Uterus (tissue), 4 donors: ENCODE results near the gene STOM. TPM values are rescaled to one million over a fixed set of nuclear protein-coding genes. Genes with fewer than 3 reads are reported as not detected.

ENCODE experiments used
- DNase-seq, 2 donors: peaks; one replicate each; pipeline ENCODE4 v3.0.0-alpha.2; 2019 to 2020
- H3K27ac ChIP-seq, 2 donors: fragments of 200-600 bp; sonication (generic); 1 replicate in 1 of 2; 2 replicates in 1 of 2; pipeline ENCODE4 v1.5.1; 2016 to 2018
- H3K27me3 ChIP-seq, 2 donors: fragments of 200-600 bp; sonication (generic); one replicate each; pipeline ENCODE4 v1.5.1; 2018 to 2019; ENCODE audit warnings: control low read depth in 1 of 2
- H3K36me3 ChIP-seq, 2 donors: fragments of 200-600 bp; sonication (generic); one replicate each; pipeline ENCODE4 v1.5.1; 2019; ENCODE audit warnings: control low read depth in 1 of 2
- H3K4me1 ChIP-seq, 2 donors: fragments of 200-600 bp; sonication (generic); one replicate each; pipeline ENCODE4 v1.5.1; 2018 to 2019; ENCODE audit warnings: control low read depth in 1 of 2
- H3K4me3 ChIP-seq, 2 donors: fragments of 200-600 bp; sonication (generic); 1 replicate in 1 of 2; 2 replicates in 1 of 2; pipeline ENCODE4 v1.5.1; 2018 to 2019; ENCODE audit warnings: mild to moderate bottlenecking in 1 of 2
- H3K9me3 ChIP-seq, 2 donors: fragments of 200-600 bp; sonication (generic); one replicate each; pipeline ENCODE4 v1.5.1; 2019; ENCODE audit warnings: control low read depth in 1 of 2
- POLR2A ChIP-seq, 2 donors: fragments of 450-650 bp; IDR thresholded peaks; one replicate each; pipeline ENCODE4 v1.6.1; 2016; ENCODE audit warnings: antibody characterized with exemption in 2 of 2, mild to moderate bottlenecking in 1 of 2, moderate library complexity in 1 of 2
- intact Hi-C: fragments of 100-400 bp; cut with DNase I; formaldehyde crosslinking; loops from one replicate; pipeline ENCODE4 v1.15.1; 2023; ENCODE audit warnings: low total_unique reads
- total RNA-seq, 4 donors: library from RNA; depleted of rRNA in 3 of 4; stranded (reverse); fragments of >200 nt in 3 of 4; gene quantifications; one replicate each; pipeline versions ENCODE4 v1.1.0 to v1.2.4, GENCODE V29; 2014 to 2023
- TF ChIP-seq, protein P1 (sequence below), 4 experiments: fragments of 200-600 bp in 2 of 4; fragments of 450-650 bp in 2 of 4; sonication (generic) in 2 of 4; IDR thresholded peaks; one replicate each; pipeline ENCODE4 v1.5.1; 2016 to 2019; ENCODE audit warnings: antibody characterized with exemption in 4 of 4, mild to moderate bottlenecking in 2 of 4, moderate library complexity in 1 of 4
- donor health status: DM: yes; HTN: yes; CAD: no.

The STOM gene
- total RNA-seq, 4 donors from 2014 or later: 143 to 299 (median 158) TPM

DNA sequence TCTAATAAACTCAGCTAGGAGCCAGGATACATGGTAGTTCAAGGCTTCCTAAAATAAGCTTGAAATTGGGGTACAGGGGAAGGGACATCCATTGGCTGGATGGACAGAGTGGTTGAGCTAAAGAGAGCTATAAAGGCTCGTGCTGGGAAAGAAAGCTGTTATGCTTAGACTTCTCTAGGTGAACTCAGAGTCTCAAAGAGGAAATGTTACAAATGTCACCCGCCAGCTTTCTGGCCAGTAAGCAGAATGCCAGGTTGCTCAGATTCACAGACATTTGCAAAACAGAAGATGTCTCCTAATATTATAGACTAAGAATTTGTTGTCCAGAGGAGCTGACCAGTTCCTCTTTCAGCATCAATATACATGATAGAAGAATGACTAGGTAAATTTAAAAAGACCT, 30.6 kb downstream of the STOM start:
- Histone ChIP-seq H3K9me3 (no peaks in the 10 kb centered on the region), H3K27ac (peak overlapping the region in 1 of 2 donors; percentile 23), H3K27me3 (no peaks in the 10 kb centered on the region), H3K36me3 (no peaks in the 10 kb centered on the region), H3K4me3 (no peak overlapping the region), H3K4me1 (no peaks in the 10 kb centered on the region)
- no peak for TF ChIP-seq POLR2A (IDR thresholded peaks at IDR 0.05)
- TF ChIP-seq, protein P1, sequence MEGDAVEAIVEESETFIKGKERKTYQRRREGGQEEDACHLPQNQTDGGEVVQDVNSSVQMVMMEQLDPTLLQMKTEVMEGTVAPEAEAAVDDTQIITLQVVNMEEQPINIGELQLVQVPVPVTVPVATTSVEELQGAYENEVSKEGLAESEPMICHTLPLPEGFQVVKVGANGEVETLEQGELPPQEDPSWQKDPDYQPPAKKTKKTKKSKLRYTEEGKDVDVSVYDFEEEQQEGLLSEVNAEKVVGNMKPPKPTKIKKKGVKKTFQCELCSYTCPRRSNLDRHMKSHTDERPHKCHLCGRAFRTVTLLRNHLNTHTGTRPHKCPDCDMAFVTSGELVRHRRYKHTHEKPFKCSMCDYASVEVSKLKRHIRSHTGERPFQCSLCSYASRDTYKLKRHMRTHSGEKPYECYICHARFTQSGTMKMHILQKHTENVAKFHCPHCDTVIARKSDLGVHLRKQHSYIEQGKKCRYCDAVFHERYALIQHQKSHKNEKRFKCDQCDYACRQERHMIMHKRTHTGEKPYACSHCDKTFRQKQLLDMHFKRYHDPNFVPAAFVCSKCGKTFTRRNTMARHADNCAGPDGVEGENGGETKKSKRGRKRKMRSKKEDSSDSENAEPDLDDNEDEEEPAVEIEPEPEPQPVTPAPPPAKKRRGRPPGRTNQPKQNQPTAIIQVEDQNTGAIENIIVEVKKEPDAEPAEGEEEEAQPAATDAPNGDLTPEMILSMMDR (IDR thresholded peaks at IDR 0.05): no peak
- intact Hi-C loops: no loop called here
- DNase-seq: no peak

DNA sequence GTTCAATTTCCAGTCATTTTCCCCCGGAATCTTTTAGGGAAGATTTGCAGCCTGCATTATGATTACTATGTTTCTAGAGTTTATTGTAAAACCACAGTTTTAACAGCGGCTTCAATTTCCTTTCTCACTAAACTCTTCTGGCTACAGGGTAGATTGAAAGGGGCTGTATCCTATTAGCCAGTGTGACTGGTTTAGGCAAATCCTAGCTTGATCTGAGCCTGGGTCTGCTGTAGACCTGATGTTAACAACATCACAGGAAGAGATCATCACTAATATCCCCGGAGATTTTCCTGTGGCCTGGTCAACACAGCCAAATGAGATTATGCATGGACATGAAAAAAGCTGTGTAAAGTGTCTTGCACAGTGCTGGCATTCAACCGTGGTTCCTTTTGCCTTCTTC, 33.4 kb downstream of the STOM start:
- no peak for TF ChIP-seq POLR2A (IDR thresholded peaks at IDR 0.05)
- TF ChIP-seq, protein P1 (IDR thresholded peaks at IDR 0.05): no peak
- H3K4me1 ChIP-seq: no peaks in the 10 kb centered on the region
- peak overlapping the region in 1 of 2 donors; percentile 42 for H3K27ac ChIP-seq
- no peaks in the 10 kb centered on the region for H3K27me3 ChIP-seq
- no peak for DNase-seq
- intact Hi-C loops: no loop called here
- no peaks in the 10 kb centered on the region for H3K9me3 ChIP-seq
- no peak overlapping the region for H3K4me3 ChIP-seq
- no peaks in the 10 kb centered on the region for H3K36me3 ChIP-seq

DNA sequence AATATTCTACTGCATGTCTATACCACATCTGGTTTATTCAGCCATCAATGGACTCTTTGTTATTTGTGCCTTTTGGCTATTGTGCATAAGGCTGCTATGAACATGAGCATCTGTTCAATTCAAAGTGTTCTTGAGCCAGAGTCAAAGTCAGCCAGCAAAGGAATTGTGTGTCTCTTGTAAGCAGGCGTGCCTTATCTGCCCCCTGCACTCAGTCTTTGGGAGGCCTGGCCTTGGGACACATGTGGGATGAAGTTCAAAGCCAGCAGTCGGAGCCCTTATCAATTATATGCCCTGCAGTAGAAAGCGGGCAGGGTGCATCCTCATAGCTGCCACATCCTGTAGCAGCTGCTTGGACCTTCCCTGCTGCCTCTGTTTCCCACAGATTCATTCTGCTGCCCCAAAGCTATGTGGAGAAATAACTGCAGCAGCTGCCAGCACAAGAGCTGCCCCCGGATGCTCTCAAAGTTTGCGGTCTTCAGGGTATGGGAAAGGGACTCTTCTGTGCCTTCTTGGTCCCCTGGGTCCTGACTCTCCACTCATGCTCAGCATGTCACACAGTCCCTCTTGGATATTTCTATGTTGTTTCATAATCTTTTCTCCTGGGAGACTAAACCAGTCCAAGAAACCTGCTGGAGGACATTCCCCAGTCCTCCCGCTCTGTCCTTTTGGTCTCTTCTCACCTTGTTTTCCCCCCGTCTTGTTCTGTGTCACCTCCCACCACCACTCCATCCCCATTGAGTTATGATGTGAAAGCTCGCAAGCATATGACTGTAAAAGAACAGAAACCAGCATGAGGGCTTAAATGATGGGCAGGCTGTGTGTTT, 35.9 kb downstream of the STOM start:
- Histone ChIP-seq H3K27ac (peak overlapping the region; percentile 59 to 98), H3K27me3 (no peaks in the 10 kb centered on the region), H3K4me1 (no peaks in the 10 kb centered on the region), H3K9me3 (no peaks in the 10 kb centered on the region), H3K4me3 (no peak overlapping the region), H3K36me3 (no peaks in the 10 kb centered on the region)
- intact Hi-C loops: no loop called here
- DNase-seq: no peak
- TF ChIP-seq, protein P1 (IDR thresholded peaks at IDR 0.05): no peak
- no peak for TF ChIP-seq POLR2A (IDR thresholded peaks at IDR 0.05)

GRCh38 chr9:121331992-121332685, 37.9 kb downstream of the STOM start:
- intact Hi-C loops: no loop called here
- DNase-seq: no peak
- H3K4me1 ChIP-seq: peaks cover 0 to 3% of the 10 kb centered on the region in 2 donors
- TF ChIP-seq, protein P1 (IDR thresholded peaks at IDR 0.05): peak; percentile 21 to 55 (median 44)
- no peak for TF ChIP-seq POLR2A (IDR thresholded peaks at IDR 0.05)
- no peak overlapping the region for H3K4me3 ChIP-seq
- no peaks in the 10 kb centered on the region for H3K36me3 ChIP-seq
- peak overlapping the region; percentile 62 to 98 for H3K27ac ChIP-seq
- no peaks in the 10 kb centered on the region for H3K9me3 ChIP-seq
- H3K27me3 ChIP-seq: no peaks in the 10 kb centered on the region

GRCh38 chr9:121331549-121331948, 38.5 kb downstream of the STOM start:
- no peak for TF ChIP-seq POLR2A (IDR thresholded peaks at IDR 0.05)
- TF ChIP-seq, protein P1 (IDR thresholded peaks at IDR 0.05): no peak
- Histone ChIP-seq H3K4me3 (no peak overlapping the region), H3K36me3 (no peaks in the 10 kb centered on the region), H3K27me3 (no peaks in the 10 kb centered on the region), H3K9me3 (no peaks in the 10 kb centered on the region), H3K4me1 (peaks cover 0 to 3% of the 10 kb centered on the region in 2 donors), H3K27ac (peak overlapping the region; percentile 62 to 98)
- no peak for DNase-seq
- intact Hi-C loops: no loop called here
